ENCODE results near the gene EXOC6.

DNA sequence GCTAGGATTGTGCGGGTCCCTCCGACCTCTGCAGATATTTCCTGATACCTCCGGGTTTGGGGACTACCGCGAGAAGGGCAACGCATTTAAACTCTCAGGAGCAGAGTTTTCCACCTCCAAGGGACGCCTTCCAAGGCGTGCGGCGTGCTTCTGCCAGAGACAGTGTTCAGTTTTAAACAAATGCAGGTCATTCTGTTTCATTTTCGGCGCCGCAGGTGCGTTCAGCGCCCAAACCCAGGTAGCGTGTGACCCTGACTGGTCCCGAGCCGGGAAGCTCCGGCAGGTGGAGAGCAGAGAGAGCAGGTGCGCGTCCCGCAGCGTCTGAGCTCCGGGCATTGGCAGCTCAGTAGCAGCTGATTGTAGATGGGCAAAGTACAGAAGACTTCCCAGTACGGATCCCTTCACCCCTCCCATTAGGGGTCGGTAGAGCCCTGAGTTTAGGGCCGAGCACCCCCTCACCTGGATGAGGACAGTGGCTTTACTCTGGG lies 223.9 kb downstream of the EXOC6 start:
- TF ChIP-seq, protein P1, sequence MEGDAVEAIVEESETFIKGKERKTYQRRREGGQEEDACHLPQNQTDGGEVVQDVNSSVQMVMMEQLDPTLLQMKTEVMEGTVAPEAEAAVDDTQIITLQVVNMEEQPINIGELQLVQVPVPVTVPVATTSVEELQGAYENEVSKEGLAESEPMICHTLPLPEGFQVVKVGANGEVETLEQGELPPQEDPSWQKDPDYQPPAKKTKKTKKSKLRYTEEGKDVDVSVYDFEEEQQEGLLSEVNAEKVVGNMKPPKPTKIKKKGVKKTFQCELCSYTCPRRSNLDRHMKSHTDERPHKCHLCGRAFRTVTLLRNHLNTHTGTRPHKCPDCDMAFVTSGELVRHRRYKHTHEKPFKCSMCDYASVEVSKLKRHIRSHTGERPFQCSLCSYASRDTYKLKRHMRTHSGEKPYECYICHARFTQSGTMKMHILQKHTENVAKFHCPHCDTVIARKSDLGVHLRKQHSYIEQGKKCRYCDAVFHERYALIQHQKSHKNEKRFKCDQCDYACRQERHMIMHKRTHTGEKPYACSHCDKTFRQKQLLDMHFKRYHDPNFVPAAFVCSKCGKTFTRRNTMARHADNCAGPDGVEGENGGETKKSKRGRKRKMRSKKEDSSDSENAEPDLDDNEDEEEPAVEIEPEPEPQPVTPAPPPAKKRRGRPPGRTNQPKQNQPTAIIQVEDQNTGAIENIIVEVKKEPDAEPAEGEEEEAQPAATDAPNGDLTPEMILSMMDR (IDR thresholded peaks at IDR 0.05) = no peak
- TF ChIP-seq POLR2AphosphoS5 (IDR thresholded peaks at IDR 0.05; ENCODE audit: low read depth, low read length) = no peak
- no peak for TF ChIP-seq SIN3A (IDR thresholded peaks at IDR 0.05; ENCODE audit: borderline replicate concordance, insufficient read depth, low read depth, low read length)
- TF ChIP-seq, protein P2, sequence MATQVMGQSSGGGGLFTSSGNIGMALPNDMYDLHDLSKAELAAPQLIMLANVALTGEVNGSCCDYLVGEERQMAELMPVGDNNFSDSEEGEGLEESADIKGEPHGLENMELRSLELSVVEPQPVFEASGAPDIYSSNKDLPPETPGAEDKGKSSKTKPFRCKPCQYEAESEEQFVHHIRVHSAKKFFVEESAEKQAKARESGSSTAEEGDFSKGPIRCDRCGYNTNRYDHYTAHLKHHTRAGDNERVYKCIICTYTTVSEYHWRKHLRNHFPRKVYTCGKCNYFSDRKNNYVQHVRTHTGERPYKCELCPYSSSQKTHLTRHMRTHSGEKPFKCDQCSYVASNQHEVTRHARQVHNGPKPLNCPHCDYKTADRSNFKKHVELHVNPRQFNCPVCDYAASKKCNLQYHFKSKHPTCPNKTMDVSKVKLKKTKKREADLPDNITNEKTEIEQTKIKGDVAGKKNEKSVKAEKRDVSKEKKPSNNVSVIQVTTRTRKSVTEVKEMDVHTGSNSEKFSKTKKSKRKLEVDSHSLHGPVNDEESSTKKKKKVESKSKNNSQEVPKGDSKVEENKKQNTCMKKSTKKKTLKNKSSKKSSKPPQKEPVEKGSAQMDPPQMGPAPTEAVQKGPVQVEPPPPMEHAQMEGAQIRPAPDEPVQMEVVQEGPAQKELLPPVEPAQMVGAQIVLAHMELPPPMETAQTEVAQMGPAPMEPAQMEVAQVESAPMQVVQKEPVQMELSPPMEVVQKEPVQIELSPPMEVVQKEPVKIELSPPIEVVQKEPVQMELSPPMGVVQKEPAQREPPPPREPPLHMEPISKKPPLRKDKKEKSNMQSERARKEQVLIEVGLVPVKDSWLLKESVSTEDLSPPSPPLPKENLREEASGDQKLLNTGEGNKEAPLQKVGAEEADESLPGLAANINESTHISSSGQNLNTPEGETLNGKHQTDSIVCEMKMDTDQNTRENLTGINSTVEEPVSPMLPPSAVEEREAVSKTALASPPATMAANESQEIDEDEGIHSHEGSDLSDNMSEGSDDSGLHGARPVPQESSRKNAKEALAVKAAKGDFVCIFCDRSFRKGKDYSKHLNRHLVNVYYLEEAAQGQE (IDR thresholded peaks at IDR 0.05; ENCODE audit: insufficient read depth in 1 of 2, low read depth in 2 of 2, low read length in 1 of 2) = no peak
- TF ChIP-seq TCF7L2 (IDR thresholded peaks at IDR 0.05; ENCODE audit: low read depth, low read length) = no peak
